Gastrocnemius medialis (tissue), 4 donors: ENCODE measurements around the gene MMP24. TPM values are rescaled to one million over a fixed set of nuclear protein-coding genes. Genes with fewer than 3 reads are reported as not detected.

Experiments used
- ATAC-seq, 2 donors: fragments of 150-250 bp; one replicate each; pipeline ENCODE4 v1.9.1; 2016
- DNase-seq, 2 donors: peaks; one replicate each; pipeline ENCODE4 v3.0.0-alpha.2; 2019
- H3K27ac ChIP-seq, 4 donors: fragments of 200-600 bp; sonication (generic); 1 replicate in 1 of 4; 2 replicates in 3 of 4; pipeline ENCODE4 v1.5.1; 2016 to 2018; ENCODE audit warnings: mild to moderate bottlenecking in 2 of 4, moderate library complexity in 1 of 4
- H3K27me3 ChIP-seq, 3 donors: fragments of 200-600 bp; sonication (generic) in 2 of 3; 1 replicate in 1 of 3; 2 replicates in 2 of 3; pipeline versions ENCODE4 v1.5.1 to v1.6.0; 2016 to 2019; ENCODE audit warnings: mild to moderate bottlenecking in 1 of 3, moderate library complexity in 1 of 3
- H3K36me3 ChIP-seq, 2 donors: fragments of 200-600 bp; sonication (generic) in 1 of 2; one replicate each; pipeline ENCODE4 v1.5.1; 2017 to 2018
- H3K4me1 ChIP-seq, 2 donors: fragments of 200-600 bp; sonication (generic) in 1 of 2; one replicate each; pipeline ENCODE4 v1.5.1; 2016 to 2017; ENCODE audit warnings: mild to moderate bottlenecking in 2 of 2
- H3K4me3 ChIP-seq, 4 donors: fragments of 200-600 bp; sonication (generic) in 3 of 4; 1 replicate in 1 of 4; 2 replicates in 3 of 4; pipeline ENCODE4 v1.5.1; 2016 to 2019; ENCODE audit warnings: mild to moderate bottlenecking in 2 of 4
- H3K9me3 ChIP-seq, 3 donors: fragments of 200-600 bp; sonication (generic) in 2 of 3; 1 replicate in 1 of 3; 2 replicates in 2 of 3; pipeline ENCODE4 v1.5.1; 2016 to 2019
- POLR2A ChIP-seq, 2 donors: fragments of 450-650 bp; IDR thresholded peaks; one replicate each; pipeline ENCODE4 v1.6.1; 2017; ENCODE audit warnings: antibody characterized with exemption in 2 of 2, mild to moderate bottlenecking in 2 of 2, moderate library complexity in 2 of 2
- in situ Hi-C, 4 donors: fragments of 200-750 bp; cut with MboI; loops; one replicate each; pipeline versions ENCODE4 v1.15.0 to v1.8.0; 2017; ENCODE audit warnings: low sequenced_read_pairs in 4 of 4
- intact Hi-C: fragments of 100-400 bp; cut with DNase I; formaldehyde crosslinking; loops from one replicate; pipeline ENCODE4 v1.15.1; 2023; ENCODE audit warnings: low total_unique reads
- total RNA-seq, 4 donors: library from RNA; depleted of rRNA; stranded (reverse); fragments of >200 nt; gene quantifications; one replicate each; pipeline versions ENCODE4 v1.1.0 to v1.2.3, GENCODE V29; 2016
- TF ChIP-seq, protein P1 (sequence below), 5 experiments: fragments of 450-650 bp in 3 of 5; fragments of 200-600 bp in 2 of 5; sonication (generic) in 2 of 5; IDR thresholded peaks in 4 of 5; conservative IDR thresholded peaks in 1 of 5; 1 replicate in 4 of 5; 2 replicates in 1 of 5; pipeline ENCODE4 v1.5.1; 2016 to 2019; ENCODE audit warnings: antibody characterized with exemption in 5 of 5, mild to moderate bottlenecking in 3 of 5, moderate library complexity in 3 of 5

Gene MMP24
- total RNA-seq, 4 donors from 2014 or later, result 0.07 to 0.10 TPM; not detected in 2

DNA sequence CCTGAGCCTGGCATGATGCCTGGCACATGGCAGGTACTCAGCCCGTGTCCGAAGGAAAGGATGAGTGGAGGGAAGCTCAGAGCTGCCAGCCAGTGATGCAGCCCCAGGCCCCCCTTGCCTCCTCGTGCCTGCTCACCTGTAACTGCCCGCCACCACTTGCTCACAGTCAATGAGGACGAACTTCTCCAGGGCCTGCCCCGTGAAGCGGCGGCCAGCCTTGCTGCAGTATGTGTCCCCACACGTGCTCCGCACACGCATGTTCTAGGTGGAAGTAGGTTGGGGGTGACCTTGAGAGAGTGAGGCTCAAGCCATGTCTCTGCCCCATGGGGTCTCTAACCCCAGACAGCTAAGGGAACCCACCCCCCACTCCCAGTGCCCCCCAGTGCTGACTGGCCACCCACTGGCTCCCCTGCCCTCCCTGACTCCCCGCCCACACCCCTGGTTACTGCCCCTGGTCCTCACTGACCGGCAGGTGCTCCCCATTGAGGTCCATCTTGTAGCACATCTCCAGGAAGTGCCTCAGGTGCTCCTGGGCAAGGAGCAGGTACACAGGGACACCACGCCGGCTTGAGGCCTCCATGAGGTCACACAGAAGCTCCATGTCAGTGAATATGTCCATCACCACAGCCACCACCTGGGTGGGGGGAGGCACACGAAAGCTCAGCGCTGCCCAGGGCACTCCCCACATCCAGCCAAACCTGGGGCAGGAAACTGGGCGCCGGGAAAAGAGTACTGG, 62.0 kb downstream of the MMP24 start:
- H3K4me3 ChIP-seq, result no peak overlapping the region
- DNase-seq (no peak), ATAC-seq (no peak)

DNA sequence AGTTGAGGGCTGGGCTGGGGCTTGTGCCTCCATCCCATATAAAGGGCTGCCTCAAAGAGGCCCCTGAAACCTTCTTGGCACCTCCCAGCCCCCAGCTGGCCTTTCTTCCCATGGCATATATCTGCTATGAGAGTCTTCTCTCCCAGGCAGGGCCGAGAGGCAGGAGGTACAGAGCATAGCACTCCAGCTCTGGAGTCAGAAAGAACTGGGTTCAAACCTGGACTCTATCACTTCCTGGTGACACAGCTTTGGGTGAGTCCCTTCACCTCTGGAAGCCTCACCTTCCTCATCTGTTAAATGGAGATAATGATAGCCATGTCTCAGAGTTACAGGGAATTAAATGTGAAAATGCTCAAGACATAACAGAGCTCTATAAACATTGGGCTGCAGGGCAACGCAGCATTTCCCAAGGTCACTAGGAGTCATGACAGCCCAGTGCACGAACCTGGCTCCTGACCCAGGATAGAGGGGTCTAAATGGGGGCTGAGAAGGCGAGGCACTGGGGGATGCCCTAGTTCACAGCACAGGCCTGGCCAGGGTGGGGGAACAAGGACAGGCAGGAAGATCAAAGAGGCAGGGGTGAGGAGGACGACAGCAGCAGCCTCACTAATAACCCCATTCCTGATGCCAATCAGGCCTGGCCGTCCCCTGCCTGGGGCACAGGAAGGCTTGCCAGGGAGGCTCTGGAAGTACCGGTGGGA, 63.8 kb downstream of the MMP24 start:
- in situ Hi-C loops (no loop called here), intact Hi-C loops (no loop called here)
- TF ChIP-seq, protein P1, sequence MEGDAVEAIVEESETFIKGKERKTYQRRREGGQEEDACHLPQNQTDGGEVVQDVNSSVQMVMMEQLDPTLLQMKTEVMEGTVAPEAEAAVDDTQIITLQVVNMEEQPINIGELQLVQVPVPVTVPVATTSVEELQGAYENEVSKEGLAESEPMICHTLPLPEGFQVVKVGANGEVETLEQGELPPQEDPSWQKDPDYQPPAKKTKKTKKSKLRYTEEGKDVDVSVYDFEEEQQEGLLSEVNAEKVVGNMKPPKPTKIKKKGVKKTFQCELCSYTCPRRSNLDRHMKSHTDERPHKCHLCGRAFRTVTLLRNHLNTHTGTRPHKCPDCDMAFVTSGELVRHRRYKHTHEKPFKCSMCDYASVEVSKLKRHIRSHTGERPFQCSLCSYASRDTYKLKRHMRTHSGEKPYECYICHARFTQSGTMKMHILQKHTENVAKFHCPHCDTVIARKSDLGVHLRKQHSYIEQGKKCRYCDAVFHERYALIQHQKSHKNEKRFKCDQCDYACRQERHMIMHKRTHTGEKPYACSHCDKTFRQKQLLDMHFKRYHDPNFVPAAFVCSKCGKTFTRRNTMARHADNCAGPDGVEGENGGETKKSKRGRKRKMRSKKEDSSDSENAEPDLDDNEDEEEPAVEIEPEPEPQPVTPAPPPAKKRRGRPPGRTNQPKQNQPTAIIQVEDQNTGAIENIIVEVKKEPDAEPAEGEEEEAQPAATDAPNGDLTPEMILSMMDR (IDR thresholded peaks at IDR 0.05 in 4 of 5, conservative IDR thresholded peaks at IDR 0.05 in 1 of 5), result no peak
- no peak for TF ChIP-seq POLR2A (IDR thresholded peaks at IDR 0.05)
- H3K9me3 ChIP-seq, result no peaks in the 10 kb centered on the region
- no peak overlapping the region for H3K27ac ChIP-seq
- ATAC-seq, result no peak
- no peaks in the 10 kb centered on the region for H3K4me1 ChIP-seq
- no peak overlapping the region for H3K4me3 ChIP-seq
- H3K36me3 ChIP-seq, result no peaks in the 10 kb centered on the region
- H3K27me3 ChIP-seq, result peaks cover 8 to 19% (median 17%) of the 10 kb centered on the region in 3 donors
- no peak for DNase-seq

More for the DNA sequence above, 62.0 kb downstream of the MMP24 start:
- intact Hi-C loops (no loop called here), in situ Hi-C loops (no loop called here)
- no peaks in the 10 kb centered on the region for H3K9me3 ChIP-seq
- no peak for TF ChIP-seq POLR2A (IDR thresholded peaks at IDR 0.05)
- TF ChIP-seq, protein P1 (IDR thresholded peaks at IDR 0.05 in 4 of 5, conservative IDR thresholded peaks at IDR 0.05 in 1 of 5), result no peak
- H3K27me3 ChIP-seq, result peaks cover 7 to 8% (median 7%) of the 10 kb centered on the region in 3 donors
- H3K27ac ChIP-seq, result no peak overlapping the region
- H3K4me1 ChIP-seq, result peaks cover 4 to 6% of the 10 kb centered on the region in 2 donors
- no peaks in the 10 kb centered on the region for H3K36me3 ChIP-seq

GRCh38 chr20:35290887-35291417, 64.5 kb downstream of the MMP24 start:
- H3K9me3 ChIP-seq, result no peaks in the 10 kb centered on the region
- no peaks in the 10 kb centered on the region for H3K4me1 ChIP-seq
- ATAC-seq, result no peak
- intact Hi-C loops (no loop called here), in situ Hi-C loops (no loop called here)
- no peak for DNase-seq
- TF ChIP-seq, protein P1 (IDR thresholded peaks at IDR 0.05 in 4 of 5, conservative IDR thresholded peaks at IDR 0.05 in 1 of 5), result no peak
- TF ChIP-seq POLR2A (IDR thresholded peaks at IDR 0.05), result no peak
- peaks cover 8 to 23% (median 22%) of the 10 kb centered on the region in 3 donors for H3K27me3 ChIP-seq
- H3K4me3 ChIP-seq, result no peak overlapping the region
- no peaks in the 10 kb centered on the region for H3K36me3 ChIP-seq
- no peak overlapping the region for H3K27ac ChIP-seq

- H3K27me3 ChIP-seq, result peaks cover 17 to 27% (median 22%) of the 10 kb centered on the region in 3 donors
- in situ Hi-C loops, result no loop called here
These were observed 65.4 kb downstream of the MMP24 start, which contains the start of gene FAM83C for GRCh38 chr20:35291654-35292503. Gene FAM83C (minus strand): TSS chr20:35292425. CDS start chr20:35292304, 121 bp downstream.

More at GRCh38 chr20:35291654-35292503, 65.4 kb downstream of the MMP24 start, which contains the start of gene FAM83C:
- Histone ChIP-seq H3K9me3 (no peaks in the 10 kb centered on the region), H3K27ac (no peak within 1 kb of the TSS), H3K4me3 (no peak within 1 kb of the TSS), H3K36me3 (no peaks in the 10 kb centered on the region), H3K4me1 (no peaks in the 10 kb centered on the region)
- ATAC-seq (no peak), DNase-seq (no peak)
- TF ChIP-seq POLR2A (IDR thresholded peaks at IDR 0.05), result no peak
- TF ChIP-seq, protein P1 (IDR thresholded peaks at IDR 0.05 in 4 of 5, conservative IDR thresholded peaks at IDR 0.05 in 1 of 5), result no peak
- intact Hi-C loops, result no loop called here
